ENCODE results near the gene SLC38A4. TPM values are rescaled to one million over a fixed set of nuclear protein-coding genes. Genes with fewer than 3 reads are reported as not detected.
"Not testable (repeated sequence)": the region's sequence is repeated elsewhere in the genome, so short reads cannot be mapped to it uniquely, and the experiment has no call there.

SLC38A4 gene
- total and polyA plus RNA-seq, 9 of the 15 experiments (the other 6 are each of a cell fraction or from before 2014, with no cell fraction given) = 0.16 TPM; not detected in 8

GRCh38 chr12:46743456-46743855 lies 82.3 kb downstream of the SLC38A4 start (continued):
- TF ChIP-seq, protein P1, sequence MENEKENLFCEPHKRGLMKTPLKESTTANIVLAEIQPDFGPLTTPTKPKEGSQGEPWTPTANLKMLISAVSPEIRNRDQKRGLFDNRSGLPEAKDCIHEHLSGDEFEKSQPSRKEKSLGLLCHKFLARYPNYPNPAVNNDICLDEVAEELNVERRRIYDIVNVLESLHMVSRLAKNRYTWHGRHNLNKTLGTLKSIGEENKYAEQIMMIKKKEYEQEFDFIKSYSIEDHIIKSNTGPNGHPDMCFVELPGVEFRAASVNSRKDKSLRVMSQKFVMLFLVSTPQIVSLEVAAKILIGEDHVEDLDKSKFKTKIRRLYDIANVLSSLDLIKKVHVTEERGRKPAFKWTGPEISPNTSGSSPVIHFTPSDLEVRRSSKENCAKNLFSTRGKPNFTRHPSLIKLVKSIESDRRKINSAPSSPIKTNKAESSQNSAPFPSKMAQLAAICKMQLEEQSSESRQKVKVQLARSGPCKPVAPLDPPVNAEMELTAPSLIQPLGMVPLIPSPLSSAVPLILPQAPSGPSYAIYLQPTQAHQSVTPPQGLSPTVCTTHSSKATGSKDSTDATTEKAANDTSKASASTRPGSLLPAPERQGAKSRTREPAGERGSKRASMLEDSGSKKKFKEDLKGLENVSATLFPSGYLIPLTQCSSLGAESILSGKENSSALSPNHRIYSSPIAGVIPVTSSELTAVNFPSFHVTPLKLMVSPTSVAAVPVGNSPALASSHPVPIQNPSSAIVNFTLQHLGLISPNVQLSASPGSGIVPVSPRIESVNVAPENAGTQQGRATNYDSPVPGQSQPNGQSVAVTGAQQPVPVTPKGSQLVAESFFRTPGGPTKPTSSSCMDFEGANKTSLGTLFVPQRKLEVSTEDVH (IDR thresholded peaks at IDR 0.05; ENCODE audit: low read depth, partially characterized antibody) = no peak
- TF ChIP-seq MCM5 (IDR thresholded peaks at IDR 0.05; ENCODE audit: low read depth) (no peak), NFE2L1 (tag; IDR thresholded peaks at IDR 0.05; ENCODE audit: borderline replicate concordance, low read depth) (no peak), EP400 (IDR thresholded peaks at IDR 0.05) (no peak), CC2D1A (IDR thresholded peaks at IDR 0.05) (no peak), ZNF277 (CRISPR knock-in tag; IDR thresholded peaks at IDR 0.05; ENCODE audit: borderline replicate concordance) (no peak)
- TF ChIP-seq, protein P2, sequence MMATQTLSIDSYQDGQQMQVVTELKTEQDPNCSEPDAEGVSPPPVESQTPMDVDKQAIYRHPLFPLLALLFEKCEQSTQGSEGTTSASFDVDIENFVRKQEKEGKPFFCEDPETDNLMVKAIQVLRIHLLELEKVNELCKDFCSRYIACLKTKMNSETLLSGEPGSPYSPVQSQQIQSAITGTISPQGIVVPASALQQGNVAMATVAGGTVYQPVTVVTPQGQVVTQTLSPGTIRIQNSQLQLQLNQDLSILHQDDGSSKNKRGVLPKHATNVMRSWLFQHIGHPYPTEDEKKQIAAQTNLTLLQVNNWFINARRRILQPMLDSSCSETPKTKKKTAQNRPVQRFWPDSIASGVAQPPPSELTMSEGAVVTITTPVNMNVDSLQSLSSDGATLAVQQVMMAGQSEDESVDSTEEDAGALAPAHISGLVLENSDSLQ (IDR thresholded peaks at IDR 0.05) = no peak

DNA sequence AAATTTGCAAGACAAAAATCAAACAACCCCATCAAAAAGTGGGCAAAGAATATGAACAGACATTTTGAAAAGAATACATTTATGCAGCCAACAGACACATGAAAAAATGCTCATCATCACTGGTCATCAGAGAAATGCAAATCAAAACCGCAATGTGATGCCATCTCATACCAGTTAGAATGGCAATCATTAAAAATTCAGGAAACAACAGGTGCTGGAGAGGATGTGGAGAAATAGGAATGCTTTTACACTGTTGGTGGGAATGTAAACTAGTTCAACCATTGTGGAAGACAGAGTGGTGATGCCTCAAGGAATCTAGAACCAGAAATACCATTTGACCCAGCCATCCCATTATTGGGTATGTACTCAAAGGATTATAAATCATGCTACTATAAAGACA lies 83.5 kb downstream of the SLC38A4 start:
- CTCF ChIA-PET (ENCODE audit: low intra/inter-chr PET ratio); H3K4me1 ChIP-seq (replicated peaks in 1 of 2; ENCODE audit: control insufficient read depth in 2 of 2, insufficient read depth in 2 of 2, low read length in 2 of 2); H3K27ac ChIP-seq (ENCODE audit: extremely low read depth, low read depth, low read length); H4K20me1 ChIP-seq (replicated peaks; ENCODE audit: control insufficient read depth, insufficient read depth, low read length); DNase-seq (ENCODE audit: extremely low read depth in 1 of 4, low spot score in 3 of 4); H3K4me2 ChIP-seq (ENCODE audit: insufficient read depth, low read length); H3K36me3 ChIP-seq (ENCODE audit: control insufficient read depth, insufficient read depth, low read length); ATAC-seq; H3K4me3 ChIP-seq; H2AFZ ChIP-seq (ENCODE audit: low read depth, low read length); in situ Hi-C loops (cut with MboI); H3K9me1 ChIP-seq (ENCODE audit: control insufficient read depth, insufficient read depth, low read length); H3K9me3 ChIP-seq (replicated peaks; ENCODE audit: control insufficient read depth, insufficient read depth, low read depth, low read length); BruUV-seq (replicated peaks); FAIRE-seq; H3K27me3 ChIP-seq (ENCODE audit: control insufficient read depth in 2 of 2, insufficient read depth in 2 of 2, low read length in 2 of 2); POLR2A ChIA-PET; intact Hi-C loops (cut with micrococcal nuclease); H3K79me2 ChIP-seq (ENCODE audit: control insufficient read depth, insufficient read depth, low read length); H3K9ac ChIP-seq (ENCODE audit: insufficient read depth in 1 of 2, low read depth in 2 of 2, low read length in 2 of 2): not testable (repeated sequence)
- WGBS (ENCODE audit: insufficient coverage, low coverage, missing lambda C conversion rate) = 15% methylated on average over 1 of the region's 1 CpG
